ENCODE data around the gene UBE2H.
"Not testable (repeated sequence)": the region's sequence is repeated elsewhere in the genome, so short reads cannot be mapped to it uniquely, and the experiment has no call there.

The UBE2H gene

GRCh38 chr7:129908181-129908580 lies 44.6 kb downstream of the UBE2H start:
- DNase-seq (ENCODE audit: low read depth in 2 of 2) = no peak

- no peak for DNase-seq (ENCODE audit: low read depth in 2 of 2)
These were observed 45.5 kb downstream of the UBE2H start for GRCh38 chr7:129907122-129907736.

- no peak for DNase-seq (ENCODE audit: low read depth in 2 of 2)
These were observed 46.1 kb downstream of the UBE2H start for GRCh38 chr7:129906700-129907099.

- DNase-seq (ENCODE audit: low read depth in 2 of 2) = no peak
These were observed 48.8 kb downstream of the UBE2H start for GRCh38 chr7:129903935-129904334.

GRCh38 chr7:129902788-129903422 lies 49.9 kb downstream of the UBE2H start:
- DNase-seq (ENCODE audit: low read depth in 2 of 2) = no peak

DNA sequence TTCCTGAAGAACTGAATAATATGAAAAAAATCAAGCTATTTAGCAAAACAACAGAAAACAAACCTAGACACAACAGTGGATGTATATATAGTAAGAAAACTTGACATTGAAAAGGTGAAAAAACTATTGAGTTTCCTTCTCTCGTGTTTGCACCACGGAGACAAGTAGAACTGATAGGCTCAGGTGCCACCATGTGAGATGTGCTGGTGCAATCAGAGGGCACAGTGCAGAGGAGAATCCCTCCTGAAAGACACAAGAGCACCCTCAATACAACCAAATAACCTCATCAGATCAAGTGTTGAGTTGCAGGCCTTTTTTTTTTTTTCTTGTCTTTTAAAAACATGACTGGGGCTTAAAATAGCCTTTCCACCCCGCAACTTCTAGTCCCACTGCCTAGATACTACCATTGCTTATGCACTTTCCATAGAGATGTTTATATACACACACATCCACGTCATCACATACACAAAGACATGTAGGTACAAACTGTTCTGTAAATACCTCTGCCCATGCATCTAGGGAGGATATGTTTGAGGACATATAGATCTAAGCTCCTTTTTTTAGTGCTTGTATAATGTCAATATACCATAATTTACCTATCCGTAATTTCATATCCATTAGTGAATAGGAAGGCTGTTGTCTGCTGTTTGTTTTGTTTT lies 54.1 kb downstream of the UBE2H start:
- no peak for DNase-seq (ENCODE audit: low read depth in 2 of 2)

- no peak for DNase-seq (ENCODE audit: low read depth in 2 of 2)
These were observed 54.8 kb downstream of the UBE2H start for GRCh38 chr7:129898007-129898406.

GRCh38 chr7:129896568-129897382 lies 56.0 kb downstream of the UBE2H start:
- DNase-seq (ENCODE audit: low read depth in 2 of 2) = no peak

DNA sequence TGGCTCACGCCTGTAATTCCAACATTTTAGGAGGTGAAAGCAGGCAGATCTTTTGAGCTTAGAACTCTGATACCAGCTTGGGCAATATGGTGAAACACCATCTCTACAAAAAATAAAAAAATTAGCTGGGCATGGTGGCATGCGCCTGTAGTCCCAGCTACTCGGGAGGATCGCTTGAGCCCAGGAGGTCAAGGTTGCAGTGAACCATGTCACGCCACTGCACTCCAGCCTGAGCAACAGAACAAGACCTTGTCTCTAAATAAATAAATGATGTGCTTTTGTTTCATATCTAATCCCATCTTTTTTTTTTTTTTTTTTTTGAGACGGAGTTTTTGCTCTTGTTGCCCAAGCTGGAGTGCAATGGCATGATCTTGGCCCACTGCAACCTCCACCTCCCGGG lies 58.6 kb downstream of the UBE2H start:
- not testable (repeated sequence) for DNase-seq (ENCODE audit: low read depth in 2 of 2)

GRCh38 chr7:129890090-129890489 lies 62.7 kb downstream of the UBE2H start:
- DNase-seq (ENCODE audit: low read depth in 2 of 2) = no peak

DNA sequence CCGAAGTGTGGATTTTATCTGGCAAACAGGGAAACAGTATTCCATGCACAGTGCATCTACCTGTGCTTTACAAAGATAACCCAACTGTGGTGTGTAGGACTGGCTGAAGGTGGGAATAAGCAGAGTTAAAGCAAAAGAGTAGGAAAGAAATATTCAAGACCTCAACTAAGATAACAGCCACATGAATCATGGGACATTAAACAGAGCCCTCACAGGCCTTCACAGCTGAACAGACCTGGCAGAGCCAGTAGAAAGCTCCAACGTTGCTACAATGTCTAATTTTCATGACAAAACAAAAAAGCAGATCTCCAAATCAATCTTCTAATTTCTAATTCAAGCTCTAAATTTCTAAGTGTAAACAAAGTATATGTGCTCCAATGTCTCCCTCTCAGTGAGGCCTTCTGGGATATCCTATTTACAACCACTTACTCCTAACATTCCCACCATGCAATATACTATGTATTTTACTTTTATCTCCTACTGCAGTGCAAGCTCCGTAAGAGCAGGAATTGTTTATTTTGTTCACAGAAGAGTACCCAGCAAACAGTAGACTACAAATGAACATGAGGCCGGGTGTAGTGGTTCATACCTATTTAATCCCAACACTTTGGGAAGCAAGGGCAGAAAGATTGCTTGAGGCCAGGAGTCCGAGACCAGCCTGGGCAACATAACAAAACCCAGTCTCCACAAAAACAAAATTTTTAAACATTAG lies 63.5 kb downstream of the UBE2H start:
- DNase-seq (ENCODE audit: low read depth in 2 of 2) = no peak

DNA sequence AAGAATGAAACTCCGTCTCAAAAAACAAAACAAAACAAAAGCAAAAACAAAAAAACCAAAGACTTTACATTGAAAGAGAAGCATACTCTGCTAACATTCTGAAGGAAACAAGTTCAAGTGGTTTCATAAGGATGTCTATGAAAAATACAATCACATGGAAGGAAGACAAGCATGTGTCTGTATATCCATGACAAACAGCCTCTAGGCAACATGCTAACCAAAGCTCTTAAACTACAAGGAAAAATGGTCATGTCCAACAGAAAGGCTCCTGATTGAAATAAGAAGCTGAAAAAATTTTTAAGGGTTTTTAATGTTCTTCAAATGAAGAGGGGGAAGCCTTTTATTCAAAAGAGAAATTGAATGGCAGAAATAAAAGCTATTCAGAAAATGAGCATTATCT lies 64.9 kb downstream of the UBE2H start:
- DNase-seq (ENCODE audit: low read depth in 2 of 2) = no peak

- DNase-seq (ENCODE audit: low read depth in 2 of 2) = no peak
These were observed 66.0 kb downstream of the UBE2H start for GRCh38 chr7:129886818-129887186.

GRCh38 chr7:129886167-129886817 lies 66.5 kb downstream of the UBE2H start:
- no peak for DNase-seq (ENCODE audit: low read depth in 2 of 2)

DNA sequence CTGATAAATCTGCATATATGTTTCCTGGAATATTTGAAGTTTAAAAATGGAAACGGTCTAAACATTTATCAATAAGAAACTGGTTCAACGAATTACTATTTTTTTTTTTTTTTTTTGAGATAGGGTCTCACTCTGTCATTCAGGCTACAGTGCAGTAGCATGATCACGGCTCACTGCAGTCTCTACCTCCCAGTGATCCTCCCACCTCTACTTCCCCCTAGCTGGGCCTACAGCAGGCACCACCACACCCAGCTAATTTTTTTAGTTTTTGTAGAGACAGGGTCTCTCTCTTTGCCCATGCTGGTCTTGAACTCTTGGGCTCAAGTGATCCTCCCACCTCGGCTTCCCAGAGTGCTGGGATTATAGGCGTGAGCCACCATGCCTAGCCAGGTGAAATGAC lies 68.3 kb downstream of the UBE2H start:
- no peak for DNase-seq (ENCODE audit: low read depth in 2 of 2)

- no peak for DNase-seq (ENCODE audit: low read depth in 2 of 2)
These were observed 69.6 kb downstream of the UBE2H start for GRCh38 chr7:129883151-129883550.

DNA sequence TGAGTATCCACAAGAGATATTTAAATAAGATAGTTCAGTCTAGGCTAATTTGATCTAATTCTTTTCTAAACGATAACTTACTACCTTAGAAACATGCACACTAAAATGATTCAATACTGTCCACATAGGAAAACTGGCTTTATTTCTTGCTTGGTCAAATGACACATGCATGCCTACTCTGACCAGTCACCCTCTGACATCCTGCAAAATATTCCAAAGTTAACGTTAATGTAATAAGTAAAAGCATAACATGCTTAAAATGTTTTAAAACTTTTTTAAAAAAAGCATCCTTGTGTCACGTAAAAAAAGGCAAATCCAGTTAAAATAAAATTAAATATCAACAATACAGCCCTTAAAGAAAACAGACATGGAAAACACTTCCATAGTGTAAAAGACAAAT lies 70.2 kb downstream of the UBE2H start:
- no peak for DNase-seq (ENCODE audit: low read depth in 2 of 2)

DNA sequence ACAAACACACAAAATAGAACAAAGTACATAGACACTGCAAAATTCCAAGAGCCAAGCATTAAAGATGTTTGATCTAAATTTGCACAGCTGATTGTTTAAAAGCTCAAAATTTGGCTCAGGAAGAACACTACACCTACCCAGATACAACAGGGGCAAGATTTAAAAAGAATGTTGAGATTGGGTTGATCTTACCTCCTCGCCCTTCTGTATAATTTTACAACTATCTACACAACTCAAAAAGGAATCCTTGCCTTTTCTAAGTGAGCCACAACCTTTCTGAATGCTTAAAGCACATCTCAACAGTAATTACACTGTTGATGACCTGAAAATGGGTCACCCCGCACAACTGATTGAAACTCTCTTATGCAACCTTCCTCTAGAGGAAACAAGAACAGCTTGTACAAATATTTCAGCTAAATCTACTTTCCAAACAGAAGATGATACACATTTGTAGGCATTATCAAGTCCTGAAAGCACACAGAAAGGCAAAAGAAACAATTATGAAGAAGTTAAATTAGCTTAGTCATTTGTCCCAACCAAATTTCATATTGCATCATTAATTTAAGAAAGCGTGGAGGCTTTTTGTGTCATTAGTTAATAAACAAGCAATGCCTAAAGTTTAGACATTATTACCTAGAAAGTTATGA lies 75.5 kb downstream of the UBE2H start:
- no peak for DNase-seq (ENCODE audit: low read depth in 2 of 2)

DNA sequence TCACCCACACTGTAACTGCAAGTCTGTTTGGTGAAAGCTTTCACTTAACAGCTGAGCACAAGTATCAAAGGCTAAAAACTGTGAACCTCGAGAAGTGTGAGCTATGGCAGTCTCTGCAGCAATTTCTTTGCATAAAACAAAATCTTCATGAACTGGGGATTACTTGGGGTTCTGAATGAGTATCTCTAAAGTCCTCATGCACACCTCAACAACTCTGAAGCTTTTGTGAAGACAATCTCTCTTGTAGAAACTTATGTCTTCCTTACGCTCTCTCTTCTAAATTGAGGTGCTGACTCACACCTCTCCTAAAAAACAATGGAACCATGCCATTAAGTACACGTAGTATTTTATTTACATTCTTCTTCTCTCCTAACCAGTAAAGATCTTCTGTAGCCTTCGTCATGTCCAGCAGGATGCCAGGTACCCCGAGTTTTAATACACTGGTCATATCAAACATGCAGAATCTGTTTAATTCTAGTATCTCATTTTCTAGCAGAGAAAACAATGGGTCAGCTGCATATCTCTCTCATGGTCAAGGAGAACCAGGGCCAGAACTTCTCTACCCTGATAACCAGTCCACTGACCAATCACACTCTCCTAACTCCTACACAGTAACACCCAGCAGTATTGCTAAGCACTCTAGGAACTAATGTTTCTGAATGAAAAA lies 76.9 kb downstream of the UBE2H start:
- no peak for DNase-seq (ENCODE audit: low read depth in 2 of 2)

- no peak for DNase-seq (ENCODE audit: low read depth in 2 of 2)
These were observed 77.6 kb downstream of the UBE2H start for GRCh38 chr7:129875160-129875559.
